ENCODE data around the gene XCL2.
"Not testable (repeated sequence)": the region's sequence is repeated elsewhere in the genome, so short reads cannot be mapped to it uniquely, and the experiment has no call there.

XCL2 gene

GRCh38 chr1:168543840-168544498 is at the start of gene XCL2:
TSS of gene XCL2 (minus strand) at chr1:168543997. CDS start at chr1:168543964, 33 bp downstream.
- not testable (repeated sequence) for DNase-seq (ENCODE audit: low spot score)

GRCh38 chr1:168591641-168592250 is 47.9 kb upstream of the XCL2 start:
- DNase-seq (ENCODE audit: low spot score): no peak

- no peak for DNase-seq (ENCODE audit: low spot score)
Observed at GRCh38 chr1:168591066-168591465, 47.3 kb upstream of the XCL2 start.

GRCh38 chr1:168589167-168589566 is 45.4 kb upstream of the XCL2 start:
- no peak for DNase-seq (ENCODE audit: low spot score)

GRCh38 chr1:168585937-168586336 is 42.1 kb upstream of the XCL2 start:
- no peak for DNase-seq (ENCODE audit: low spot score)

- no peak for DNase-seq (ENCODE audit: low spot score)
Observed at GRCh38 chr1:168585191-168585590, 41.4 kb upstream of the XCL2 start.

GRCh38 chr1:168583571-168583970 is 39.8 kb upstream of the XCL2 start:
- no peak for DNase-seq (ENCODE audit: low spot score)

- DNase-seq (ENCODE audit: low spot score): no peak
Observed at GRCh38 chr1:168582688-168583336, 39.0 kb upstream of the XCL2 start.

- no peak for DNase-seq (ENCODE audit: low spot score)
Observed at GRCh38 chr1:168581817-168582572, 38.2 kb upstream of the XCL2 start.

GRCh38 chr1:168580991-168581390 is 37.2 kb upstream of the XCL2 start:
- DNase-seq (ENCODE audit: low spot score): not testable (repeated sequence)

- DNase-seq (ENCODE audit: low spot score): not testable (repeated sequence)
Observed at GRCh38 chr1:168580290-168580689, 36.5 kb upstream of the XCL2 start.

- not testable (repeated sequence) for DNase-seq (ENCODE audit: low spot score)
Observed at GRCh38 chr1:168578531-168579185, 34.9 kb upstream of the XCL2 start.

GRCh38 chr1:168576245-168576688 is 32.5 kb upstream of the XCL2 start, which contains the start of gene XCL1:
TSS of gene XCL1 (plus strand) at chr1:168576605. CDS start at chr1:168576638, 33 bp downstream.
- DNase-seq (ENCODE audit: low spot score): not testable (repeated sequence)

- DNase-seq (ENCODE audit: low spot score): not testable (repeated sequence)
Observed at GRCh38 chr1:168574234-168574633, 30.4 kb upstream of the XCL2 start.

GRCh38 chr1:168572633-168573032 is 28.8 kb upstream of the XCL2 start:
- DNase-seq (ENCODE audit: low spot score): no peak

GRCh38 chr1:168570652-168571051 is 26.9 kb upstream of the XCL2 start:
- no peak for DNase-seq (ENCODE audit: low spot score)

- DNase-seq (ENCODE audit: low spot score): no peak
Observed at GRCh38 chr1:168568346-168568745, 24.5 kb upstream of the XCL2 start.

GRCh38 chr1:168567568-168567967 is 23.8 kb upstream of the XCL2 start:
- DNase-seq (ENCODE audit: low spot score): no peak

GRCh38 chr1:168567007-168567406 is 23.2 kb upstream of the XCL2 start:
- no peak for DNase-seq (ENCODE audit: low spot score)

GRCh38 chr1:168565825-168566224 is 22.0 kb upstream of the XCL2 start:
- DNase-seq (ENCODE audit: low spot score): no peak

- no peak for DNase-seq (ENCODE audit: low spot score)
Observed at GRCh38 chr1:168561989-168562388, 18.2 kb upstream of the XCL2 start.

- DNase-seq (ENCODE audit: low spot score): no peak
Observed at GRCh38 chr1:168560370-168560769, 16.6 kb upstream of the XCL2 start.

All from germinal center (tissue), 1 donor.